NCI-H345 (cell line): Measurements from ENCODE around the gene RPL10.

ENCODE experiments used
- DNase-seq: peaks from one replicate; lab custom pipeline; 2025; lab: John Stamatoyannopoulos, UW

Gene RPL10

DNA sequence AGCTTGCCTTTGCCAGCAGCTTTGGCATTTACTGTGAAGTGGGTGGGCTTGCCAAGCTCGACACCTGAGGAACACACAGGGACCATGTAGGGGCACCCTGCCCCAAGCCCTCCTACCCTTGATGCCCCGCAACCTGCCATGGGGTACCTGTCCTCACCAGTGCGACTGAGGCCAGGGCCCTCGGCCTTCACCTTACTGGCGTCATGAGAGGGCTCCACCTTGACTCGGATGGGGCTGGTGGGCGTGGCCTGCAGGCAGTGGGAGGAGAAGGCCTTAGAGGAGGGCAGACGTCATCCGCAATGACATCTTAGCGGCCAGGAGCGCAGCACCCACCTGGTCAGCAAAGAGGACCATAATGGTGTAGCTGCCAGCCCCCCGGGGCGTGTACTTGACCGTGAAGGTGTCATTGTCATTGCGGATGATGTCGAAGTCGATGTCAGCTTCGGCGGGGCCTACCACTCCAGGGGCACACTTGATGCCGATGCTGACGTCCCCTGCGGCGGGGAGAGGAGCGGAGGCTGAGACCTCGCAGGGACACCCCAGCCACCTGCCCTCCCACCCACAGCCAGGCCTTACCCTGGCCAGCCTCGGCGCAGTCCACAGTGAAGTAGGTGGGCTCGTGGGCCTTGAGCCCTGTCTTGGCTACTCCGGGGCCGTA is 36.0 kb upstream of the RPL10 start:
- no peak for DNase-seq

DNA sequence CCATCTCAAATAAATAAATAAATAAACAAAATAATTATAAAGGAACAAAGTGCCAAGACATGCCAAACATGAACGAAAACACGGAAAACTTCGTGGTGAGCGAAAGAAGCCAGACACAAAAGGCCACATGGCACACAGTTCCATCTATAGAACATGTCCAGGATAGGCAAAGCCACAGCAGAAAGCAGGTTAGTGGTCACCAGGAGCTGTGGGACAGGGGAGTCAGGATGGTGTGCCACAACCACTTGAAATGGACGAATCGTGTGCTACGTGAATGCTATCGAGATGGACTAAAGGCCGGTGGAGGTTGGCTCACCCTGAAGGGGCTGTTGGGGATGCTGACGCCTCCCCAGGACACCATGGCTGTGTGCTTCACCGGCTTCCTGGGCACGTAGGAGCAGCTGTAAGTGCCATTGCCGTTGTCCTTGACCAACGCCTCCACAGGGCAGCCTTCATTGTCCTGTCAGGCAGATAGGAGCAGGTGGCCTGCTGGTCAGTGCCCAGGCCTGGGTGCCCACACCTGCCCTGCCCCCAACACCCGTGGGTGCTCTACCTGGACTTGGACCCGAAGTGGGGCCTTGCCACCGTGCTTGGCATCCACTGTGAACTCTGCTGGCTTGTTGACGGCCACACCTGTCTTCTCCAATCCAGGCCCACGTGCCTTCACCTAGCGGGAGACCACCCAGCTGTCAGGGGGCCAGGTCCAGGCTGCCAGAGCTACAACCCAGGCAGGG is 34.3 kb upstream of the RPL10 start:
- no peak for DNase-seq

DNA sequence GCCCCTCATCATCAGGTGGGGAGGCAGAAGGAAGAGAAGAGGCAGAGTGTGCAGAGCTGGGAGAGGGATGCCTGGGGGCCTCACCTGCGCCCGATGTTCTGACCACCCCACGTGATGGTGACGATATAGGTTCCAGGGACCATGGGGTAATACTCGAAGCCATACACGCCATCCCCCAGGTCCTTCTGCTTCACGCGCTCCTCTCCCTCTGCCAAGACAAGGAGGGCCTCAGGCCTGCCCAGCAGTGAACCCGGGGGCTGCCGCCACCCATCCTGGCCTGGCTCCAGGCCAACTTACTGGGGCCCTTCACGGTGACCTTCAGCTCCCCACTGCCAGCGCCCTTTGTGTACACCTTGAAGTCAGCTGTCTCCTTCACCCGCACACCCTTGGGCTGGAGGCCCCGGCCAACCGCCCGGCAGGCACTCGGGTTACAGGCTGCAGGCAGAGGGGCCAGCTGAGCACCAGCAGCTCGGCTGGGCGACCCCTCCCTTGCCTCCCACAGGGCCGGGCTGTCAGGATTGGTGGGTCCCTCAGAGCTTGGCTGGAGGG is 33.1 kb upstream of the RPL10 start:
- DNase-seq = no peak

DNA sequence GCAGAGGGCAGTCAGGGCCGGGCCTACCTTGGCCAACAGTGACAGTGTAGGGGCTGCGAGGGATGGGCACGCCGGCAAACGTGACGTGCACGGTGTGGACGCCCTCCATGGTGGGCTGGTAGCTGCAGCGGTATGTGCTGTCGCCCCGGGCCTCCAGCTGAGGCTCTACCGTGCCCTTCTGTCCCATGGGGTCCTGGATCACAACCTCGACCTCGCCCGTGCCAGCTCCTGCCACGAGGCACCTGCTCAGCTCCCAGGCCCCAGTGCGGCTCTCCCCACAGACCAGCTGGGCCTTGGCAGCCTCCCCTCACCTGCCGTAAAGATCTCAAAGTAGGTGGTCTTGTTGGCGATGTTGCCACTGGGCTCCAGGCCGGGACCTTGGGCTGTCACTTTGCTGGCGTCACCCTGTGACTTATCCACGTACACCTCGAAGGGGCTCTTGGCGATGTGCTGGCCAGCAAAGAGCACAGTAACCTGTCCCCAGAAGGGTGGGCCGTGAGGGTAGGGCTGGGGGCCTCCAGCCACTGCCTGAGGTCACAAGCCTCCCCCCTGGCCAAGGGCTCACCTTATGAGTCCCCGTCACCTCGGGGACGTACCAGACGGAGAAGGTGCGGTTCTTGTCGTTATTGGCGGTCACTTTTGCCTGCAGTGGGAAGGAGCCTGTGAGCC is 32.0 kb upstream of the RPL10 start:
- DNase-seq = no peak

DNA sequence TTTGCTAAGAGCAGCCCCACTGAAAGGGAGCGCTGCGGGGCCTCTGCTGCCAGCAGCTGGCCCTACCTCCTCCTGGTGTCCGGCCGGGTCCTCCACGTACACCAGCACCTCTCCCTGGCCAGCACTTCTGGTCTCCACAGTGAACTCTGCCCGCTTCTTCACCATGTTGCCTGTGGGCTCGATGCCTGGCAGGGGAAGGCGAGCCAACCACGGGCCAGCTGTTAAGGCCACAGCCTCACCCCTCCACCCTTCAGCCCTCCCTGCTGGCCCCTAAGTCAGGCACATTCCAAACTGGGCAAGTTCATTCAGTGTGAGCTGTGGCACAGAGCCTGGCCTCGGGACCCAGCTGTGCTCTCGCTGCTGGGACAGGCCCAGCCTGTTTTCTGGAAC is 31.5 kb upstream of the RPL10 start:
- no peak for DNase-seq

DNA sequence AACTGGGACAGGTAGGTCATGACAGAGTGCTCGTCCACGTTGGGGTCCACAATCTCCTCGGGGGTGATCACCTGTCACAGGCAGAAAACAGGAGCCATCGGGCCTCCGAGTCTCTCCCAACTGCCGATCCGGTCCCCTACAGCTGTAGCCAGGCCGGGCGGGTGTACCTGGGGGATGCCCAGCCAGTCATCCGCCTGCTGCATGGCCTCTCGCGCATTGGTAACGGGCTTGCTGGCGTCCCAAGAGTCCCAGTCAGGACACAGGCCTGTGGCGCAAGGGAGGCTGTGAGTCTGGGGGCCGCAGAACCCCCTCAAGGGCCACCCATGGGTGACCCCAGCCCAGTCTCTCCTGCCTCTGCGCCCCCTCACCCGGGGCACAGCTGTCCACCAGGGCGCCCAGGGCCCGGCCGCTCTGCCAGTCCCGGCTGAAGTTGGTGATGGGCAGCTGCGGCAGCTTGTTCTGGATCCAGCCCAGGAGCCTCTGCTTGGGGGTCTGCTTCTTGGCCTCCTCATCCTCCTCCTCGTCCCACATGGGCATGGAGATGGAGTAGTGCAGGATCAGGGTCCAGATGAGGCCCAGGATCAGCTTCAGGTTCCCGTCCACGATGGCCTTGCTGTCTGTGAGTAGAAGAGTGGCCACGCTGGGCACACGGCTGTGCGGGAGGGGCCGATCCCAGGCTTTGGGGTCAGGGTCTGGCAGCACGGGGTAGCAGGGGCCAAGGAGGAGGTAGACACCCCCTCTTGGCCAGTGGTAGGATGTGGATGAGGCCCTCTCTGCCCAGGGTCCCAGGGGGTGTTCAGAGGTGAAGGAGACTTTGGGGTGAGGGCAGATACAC is 30.5 kb upstream of the RPL10 start:
- no peak for DNase-seq

DNA sequence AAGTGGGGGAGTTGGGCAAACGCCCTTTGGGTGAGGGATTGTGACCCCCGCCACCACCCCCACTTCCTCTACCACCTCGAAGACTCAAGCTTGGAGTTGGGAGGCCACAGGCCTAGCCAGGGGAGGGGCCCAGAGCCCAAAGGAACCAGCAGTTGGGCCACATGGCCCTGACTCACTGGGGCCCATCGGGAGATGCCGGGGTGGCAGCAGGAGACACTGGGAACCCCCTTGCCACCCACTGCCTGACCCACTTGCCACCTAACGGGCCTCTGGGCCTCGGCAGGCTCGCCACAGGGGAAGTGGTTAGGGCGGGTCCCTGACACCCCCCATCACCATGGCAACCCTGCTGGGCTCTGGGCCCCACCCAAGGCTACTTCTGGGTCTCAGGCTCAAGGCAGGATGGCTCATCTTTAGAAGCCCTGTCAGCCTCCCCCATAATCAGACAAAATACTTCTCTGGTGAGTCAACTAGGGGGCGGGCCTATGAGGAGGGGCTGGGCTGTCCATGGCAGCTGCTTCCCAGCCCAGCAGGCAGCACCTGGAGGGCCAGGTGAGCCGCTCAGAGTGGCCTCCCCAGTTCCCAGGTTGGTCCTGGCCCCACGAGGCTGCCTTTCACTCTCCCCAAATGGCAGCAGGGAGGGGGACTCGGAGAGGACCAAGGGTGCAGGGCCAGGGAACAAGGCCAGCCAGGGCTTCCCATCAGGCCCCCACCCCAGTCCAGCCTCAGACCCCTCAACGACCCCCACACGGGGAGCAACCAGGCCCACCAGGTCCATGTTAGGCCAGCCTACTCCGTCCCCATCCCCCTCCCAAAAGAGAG is 29.3 kb upstream of the RPL10 start:
- peak; percentile 58 for DNase-seq

DNA sequence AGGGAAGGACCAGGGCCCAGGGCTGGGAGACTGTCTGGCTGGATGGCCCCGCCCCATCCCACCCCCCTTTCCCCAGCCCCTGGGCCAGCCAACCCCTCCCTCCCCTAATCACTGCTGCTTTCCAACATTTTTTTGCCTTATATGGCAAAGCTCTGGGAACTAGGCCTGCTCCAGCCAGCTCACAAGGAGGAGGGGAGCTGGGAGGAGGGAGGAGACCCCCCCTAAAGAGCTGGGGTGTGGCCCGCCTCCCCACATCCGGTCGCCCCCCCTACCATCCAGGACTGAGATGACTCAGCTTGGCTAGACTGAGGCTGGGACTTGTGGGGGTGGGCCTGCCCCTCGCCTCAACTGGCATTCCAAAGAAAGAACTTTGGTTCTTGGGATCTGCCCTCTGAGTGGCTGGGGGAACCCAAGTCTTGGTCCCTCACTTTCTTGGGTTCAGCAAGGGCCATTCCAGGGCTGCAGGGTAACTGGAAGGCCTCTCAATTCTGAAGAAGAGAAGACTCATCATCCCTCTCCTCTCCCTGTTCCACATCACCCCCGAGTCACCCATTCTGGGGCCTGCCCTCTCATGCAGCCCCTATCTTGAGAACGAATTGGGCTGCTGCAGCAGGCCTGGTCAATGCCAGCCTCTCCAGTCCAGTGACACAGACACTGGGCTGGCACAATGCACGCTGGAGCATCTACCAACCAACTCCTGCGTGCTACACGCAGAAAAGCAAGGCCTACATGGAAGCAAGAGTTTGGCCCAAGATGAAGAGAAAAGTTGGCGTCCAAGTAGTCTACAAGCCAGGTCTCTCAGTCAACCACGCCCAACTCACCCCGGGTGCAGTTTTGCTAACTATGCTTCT is 28.5 kb upstream of the RPL10 start:
- DNase-seq = peak; percentile 35

DNA sequence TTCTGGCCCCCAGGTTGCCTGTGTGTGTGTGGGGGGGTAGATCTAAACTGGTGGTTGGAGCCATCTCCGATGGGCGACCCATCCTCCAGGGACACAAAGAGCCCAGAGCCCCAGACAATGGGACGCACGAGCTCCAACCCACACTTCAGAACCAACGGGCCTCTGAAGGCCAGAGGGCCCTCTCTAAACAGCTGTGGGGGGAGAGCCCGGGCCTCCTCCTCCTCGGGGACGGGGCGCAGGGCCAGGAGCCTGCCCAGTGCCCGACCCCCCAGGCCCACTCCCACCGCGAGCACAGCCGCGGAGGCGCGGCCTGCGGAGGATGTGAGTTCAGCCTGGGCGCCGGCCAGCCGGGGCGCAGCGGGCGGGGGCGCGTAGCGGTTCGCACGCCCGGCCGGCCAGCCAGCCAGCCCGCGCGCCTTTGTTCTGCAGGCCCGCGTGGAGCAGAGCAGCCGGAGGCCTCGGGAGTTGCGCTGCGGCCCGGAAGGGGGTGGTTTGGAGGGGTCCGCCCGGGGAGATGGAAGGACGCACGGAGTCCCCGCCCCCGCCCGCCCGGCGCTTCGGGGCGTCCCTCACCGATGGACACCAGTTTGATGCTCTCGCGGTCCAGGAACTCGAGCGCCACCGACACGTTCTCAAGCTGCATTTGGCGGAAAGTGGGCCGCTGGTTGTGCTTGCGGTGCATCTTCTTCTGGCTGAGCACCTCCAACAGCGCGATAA is 27.7 kb upstream of the RPL10 start:
- DNase-seq = no peak

DNA sequence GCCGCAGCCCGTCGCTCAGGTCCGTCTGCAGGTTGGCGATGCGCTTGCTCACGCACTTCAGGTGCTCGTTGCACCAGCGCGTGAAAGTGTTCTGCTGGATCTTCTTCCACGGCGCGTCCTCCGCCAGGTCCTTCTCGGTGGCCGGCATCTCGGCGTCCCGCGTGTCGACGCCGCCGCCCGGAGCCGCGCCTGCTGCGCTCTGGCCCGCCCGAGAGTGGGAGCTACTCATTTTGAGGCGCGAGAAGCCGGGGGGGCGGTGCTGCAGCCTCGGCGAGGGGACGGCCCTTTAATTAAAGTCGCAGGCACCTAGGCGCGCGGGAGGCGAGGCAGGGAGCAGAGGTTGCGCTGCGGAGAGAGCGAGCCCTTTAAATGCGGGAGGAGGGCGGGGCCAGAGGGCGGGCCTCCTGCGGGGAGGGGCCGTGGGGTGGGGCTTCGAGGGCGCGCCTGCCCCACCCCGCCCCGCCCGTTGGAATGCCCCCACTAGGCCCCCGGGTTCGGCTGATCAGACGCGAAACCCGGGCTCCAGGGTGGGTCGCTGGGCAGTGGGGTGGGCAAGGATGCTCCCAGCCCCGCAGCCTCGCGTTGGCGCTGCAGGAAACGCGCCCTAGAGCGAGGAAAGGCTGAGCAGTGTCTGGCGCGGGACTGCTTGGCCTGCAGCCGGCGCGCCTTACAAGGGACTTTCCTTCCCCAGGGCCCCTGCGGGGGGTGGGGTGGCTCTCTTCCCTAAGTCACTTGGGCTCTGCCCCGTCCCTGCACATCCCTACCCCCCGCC is 27.0 kb upstream of the RPL10 start:
- peak; percentile 93 for DNase-seq

DNA sequence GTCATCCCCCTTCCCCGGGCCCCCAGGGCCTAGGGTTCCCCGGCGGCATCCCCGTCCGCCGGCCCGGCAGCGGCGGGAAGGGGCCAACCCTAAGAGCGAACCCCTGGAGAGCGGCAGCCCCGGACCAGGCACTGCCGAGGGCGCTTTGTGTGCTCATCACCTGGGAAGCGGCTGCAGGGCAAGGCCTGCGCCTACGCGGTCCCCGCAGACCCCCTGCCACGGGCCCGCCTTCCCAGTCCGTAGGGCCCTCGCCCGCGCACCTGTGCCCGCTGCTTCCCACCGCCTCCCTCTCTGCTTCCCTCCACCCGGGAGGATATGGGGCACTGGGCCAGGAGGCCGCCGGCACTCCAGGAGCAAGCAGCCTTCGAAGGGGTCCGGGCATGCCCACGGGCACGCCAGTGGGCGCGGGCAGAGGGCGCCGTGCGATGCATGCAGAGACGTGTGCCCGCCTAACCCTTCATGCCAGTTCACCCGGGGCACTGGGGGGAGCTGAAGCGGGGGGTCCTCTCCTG is 26.3 kb upstream of the RPL10 start:
- DNase-seq = peak; percentile 35

DNA sequence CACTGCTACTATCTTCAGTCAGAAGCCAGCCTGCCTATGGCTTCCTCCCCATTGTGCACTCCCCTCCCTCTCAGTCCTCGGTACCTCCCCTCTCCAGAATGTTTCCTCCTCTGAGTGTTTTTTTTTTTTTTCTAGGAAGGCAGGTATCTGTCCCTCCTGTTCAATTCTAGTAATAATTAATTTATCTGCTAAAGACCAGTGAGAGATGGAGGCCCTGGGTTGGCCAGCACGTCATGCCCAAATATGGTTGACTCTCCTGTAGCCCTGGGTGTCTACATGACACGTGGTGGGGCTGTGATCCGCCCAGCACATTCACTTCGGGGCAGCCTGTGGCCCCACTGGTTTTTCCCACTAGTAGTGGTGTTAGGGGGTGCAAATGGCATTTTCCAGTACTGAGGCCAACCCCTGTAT is 25.6 kb upstream of the RPL10 start:
- DNase-seq = no peak

DNA sequence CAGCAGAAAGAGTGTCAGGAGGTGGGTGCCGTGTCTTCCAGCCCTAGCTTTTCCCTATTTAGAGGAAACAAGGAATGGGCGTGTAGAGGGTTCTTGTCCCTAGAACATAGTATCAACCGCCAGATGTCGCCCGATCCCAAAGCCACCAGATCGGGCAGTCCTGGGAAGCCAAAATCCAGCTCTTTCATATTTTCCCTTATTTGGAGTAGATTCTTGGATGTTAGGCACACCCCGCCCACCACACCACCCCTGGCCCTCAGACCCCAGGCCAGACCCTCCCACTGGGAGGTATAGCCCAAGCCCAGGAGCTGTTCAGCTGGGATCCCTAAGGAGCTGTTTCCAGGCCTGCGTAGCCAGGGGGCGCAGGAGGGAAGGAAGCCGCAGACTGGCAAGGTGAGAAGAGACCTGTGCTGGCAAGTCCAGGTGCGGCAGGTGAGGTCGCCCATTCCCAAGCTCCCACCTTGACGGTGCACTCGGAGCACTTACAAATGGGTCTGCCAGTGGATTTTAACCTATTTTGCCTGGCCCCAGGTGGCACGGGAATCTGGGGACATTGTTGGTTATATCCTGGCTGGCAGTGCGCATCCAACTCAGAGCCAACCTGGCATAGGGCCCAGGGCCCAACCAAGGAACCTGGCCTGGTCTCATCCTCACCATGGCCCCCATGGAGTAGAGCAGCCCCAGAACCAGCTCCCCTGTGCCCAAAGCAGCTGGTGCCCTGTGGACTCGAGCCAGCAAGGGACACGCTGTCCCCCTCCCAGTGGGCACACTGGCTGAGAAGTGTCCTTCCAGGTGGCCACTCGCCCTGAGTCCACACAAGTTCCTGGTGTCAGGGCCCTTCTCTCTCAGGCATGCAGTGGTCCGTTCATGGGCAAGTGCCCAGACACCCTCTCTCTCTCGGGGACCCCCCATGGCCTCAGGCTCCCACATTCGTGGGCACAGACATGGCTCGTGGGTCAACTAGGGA is 24.6 kb upstream of the RPL10 start:
- DNase-seq = peak; percentile 72

DNA sequence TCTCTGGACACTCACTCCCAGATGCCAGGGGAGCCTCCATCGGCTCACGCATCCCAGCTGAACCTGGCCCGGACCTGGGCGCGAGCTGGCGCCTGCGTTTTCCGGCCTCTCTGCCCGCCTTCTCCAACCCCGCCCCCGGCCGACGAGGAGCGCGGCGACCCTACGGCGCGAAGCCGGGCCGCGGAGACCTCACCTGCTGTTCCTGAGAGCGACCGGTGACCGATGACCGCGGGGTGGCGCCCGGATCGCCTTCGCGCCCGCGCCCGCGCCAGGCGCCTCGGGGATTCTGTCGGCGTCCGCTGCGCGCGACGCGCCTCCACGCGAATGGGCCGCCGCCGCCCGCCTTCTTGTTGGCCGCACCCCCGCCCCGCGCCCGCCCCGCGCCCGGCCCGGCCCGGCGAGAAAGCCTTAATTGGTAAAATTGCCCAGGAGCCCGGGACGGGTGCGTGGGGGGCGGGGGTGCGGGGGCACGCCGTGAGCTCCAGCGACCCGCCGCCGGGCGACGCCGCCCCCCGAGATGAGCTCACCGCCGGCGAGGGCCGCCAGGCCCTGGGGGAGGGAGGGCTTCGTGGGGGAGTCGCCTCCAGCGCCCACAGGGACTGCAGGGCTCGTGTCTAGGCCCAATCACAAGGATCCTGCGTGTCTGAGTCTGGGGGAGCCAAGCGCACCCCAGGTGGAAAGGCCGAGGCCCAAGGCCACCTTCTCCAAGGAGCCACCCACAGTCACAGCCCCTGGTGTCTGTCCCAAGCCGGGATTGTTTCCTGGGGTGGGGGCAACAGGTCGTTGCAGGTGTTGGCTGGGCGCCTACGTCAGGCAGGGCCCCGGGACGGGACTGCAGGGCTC is 23.6 kb upstream of the RPL10 start, which contains the start of gene FLNA:
FLNA (minus strand) TSS at position 322 of the 843 bp plus-strand sequence. CDS start 3,389 bp downstream, outside the sequence.
- no peak for DNase-seq

DNA sequence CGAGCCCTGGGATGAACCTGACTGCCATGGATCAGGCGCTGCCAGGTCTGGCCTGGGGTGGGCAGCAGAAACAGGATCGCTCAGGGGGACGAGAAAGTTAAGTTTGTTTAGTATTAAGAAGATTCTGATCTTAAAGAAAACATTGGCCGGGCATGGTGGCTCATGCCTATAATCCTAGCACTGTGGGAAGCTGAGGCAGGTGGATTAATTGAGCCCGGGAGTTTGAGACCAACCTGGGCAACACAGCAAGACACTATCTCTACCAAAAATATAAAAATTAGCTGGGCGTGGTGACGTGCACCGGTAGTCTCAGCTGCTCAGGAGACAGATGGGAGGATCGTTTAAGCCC is 23.0 kb upstream of the RPL10 start:
- no peak for DNase-seq

DNA sequence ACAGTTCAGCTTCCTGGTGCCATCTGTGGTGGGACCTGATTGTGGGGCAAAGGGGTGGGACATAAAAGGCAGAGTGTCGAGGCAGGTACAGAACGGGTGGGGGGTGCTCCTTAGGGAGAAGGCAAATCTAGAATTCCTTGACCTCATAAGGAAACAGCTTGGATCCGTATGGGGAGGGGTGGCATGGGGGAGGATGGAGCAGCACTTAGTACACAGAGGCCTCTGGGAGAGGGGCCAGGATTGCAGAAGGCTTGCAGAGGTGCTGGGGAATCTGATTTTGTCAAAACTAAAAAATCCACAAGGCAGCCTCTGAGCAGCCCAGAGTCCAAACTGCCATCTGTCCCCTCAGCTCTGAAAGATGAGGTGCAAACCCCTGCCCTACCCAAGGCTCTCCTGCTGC is 21.4 kb upstream of the RPL10 start:
- DNase-seq = no peak
